Parathyroid adenoma (tissue), 2 donors: Measurements from ENCODE around the gene F3.

Experiments
- H2AFZ ChIP-seq: fragments of 300-600 bp; sonication (generic); one replicate; pipeline ENCODE4 v1.7.0; 2017; ENCODE audit warnings: antibody characterized with exemption, mild to moderate bottlenecking
- H3K27ac ChIP-seq: fragments of 300-600 bp; sonication (generic); one replicate; pipeline ENCODE4 v1.7.0; 2017
- H3K27me3 ChIP-seq: fragments of 300-600 bp; sonication (generic); one replicate; pipeline ENCODE4 v1.7.0; 2017; ENCODE audit warnings: low read length; ENCODE audit not compliant: control insufficient read depth, insufficient read depth
- H3K36me3 ChIP-seq: fragments of 300-600 bp; sonication (generic); one replicate; pipeline ENCODE4 v1.7.0; 2017; ENCODE audit warnings: low read length; ENCODE audit not compliant: control insufficient read depth, insufficient read depth
- H3K4me1 ChIP-seq: fragments of 300-600 bp; sonication (generic); one replicate; pipeline ENCODE4 v1.7.0; 2017; ENCODE audit warnings: control low read depth
- H3K4me2 ChIP-seq: fragments of 300-600 bp; sonication (generic); one replicate; pipeline ENCODE4 v1.7.0; 2017; ENCODE audit warnings: low read length
- H3K4me3 ChIP-seq: fragments of 300-600 bp; sonication (generic); one replicate; pipeline ENCODE4 v1.7.0; 2017; ENCODE audit warnings: low read depth, low read length
- H3K79me2 ChIP-seq: fragments of 300-600 bp; sonication (generic); one replicate; pipeline ENCODE4 v1.7.0; 2017; ENCODE audit warnings: control low read depth
- H3K9ac ChIP-seq: fragments of 300-600 bp; sonication (generic); one replicate; pipeline ENCODE4 v1.7.0; 2017; ENCODE audit warnings: mild to moderate bottlenecking
- H3K9me3 ChIP-seq: fragments of 300-600 bp; sonication (generic); one replicate; pipeline ENCODE4 v1.7.0; 2017; ENCODE audit warnings: low read length; ENCODE audit not compliant: control insufficient read depth
- TF ChIP-seq, protein P1 (sequence below): fragments of 300-600 bp; sonication (generic); IDR thresholded peaks from one replicate; pipeline ENCODE4 v1.7.0; 2017; ENCODE audit warnings: antibody characterized with exemption, mild to moderate bottlenecking
- donor health status: primary hyperparathyroidism.

F3 gene

DNA sequence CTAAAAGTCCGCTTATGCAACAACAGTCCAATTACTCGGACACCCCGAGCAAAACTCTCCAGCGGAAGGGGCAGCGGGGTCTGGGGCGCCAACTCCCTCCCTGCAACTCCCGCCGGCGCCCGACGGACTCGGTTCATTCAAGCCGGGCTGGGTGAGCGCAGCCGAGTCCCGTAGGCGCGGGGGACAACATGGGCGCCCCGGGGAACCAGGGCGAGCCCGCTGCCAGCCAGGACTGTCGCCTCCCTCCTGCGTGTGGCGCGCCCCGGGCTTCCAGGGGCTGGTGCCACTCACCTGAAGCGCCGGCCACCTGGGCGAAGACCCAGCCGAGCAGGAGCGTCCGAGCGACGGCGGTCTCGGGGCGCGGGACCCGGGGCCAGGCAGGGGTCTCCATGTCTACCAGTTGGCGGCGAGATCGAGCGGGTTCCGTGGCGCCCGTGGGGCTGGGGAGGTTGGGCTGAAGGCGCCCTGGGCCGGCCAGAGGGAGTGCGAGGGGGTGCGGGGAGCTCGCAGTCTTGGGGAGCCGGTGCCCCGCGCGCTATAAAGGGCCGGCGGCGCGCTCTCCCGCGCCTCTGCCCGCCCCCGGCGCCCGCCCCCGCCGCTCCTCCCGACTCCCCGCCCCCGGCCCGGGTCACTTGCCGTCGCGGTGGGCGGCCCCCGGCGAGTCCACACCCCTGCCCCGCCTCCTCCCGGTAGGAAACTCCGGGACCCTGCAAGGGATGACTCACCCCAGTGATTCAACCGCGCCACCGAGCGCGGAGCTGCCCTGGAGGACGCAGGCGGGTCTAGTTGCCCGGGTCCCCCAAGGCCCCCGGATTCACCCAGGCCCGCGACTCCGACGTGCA lies at the start of gene F3:
TSS of gene F3 (minus strand) at position 514 of the 842 bp plus-strand sequence. CDS start at position 391, 123 bp downstream.
- Histone ChIP-seq H2AFZ (peak within 1 kb of the TSS; percentile 76), H3K4me1 (peaks cover 12% of the 10 kb centered on the region), H3K27ac (peak within 1 kb of the TSS; percentile 98)

GRCh38 chr1:94590203-94591137 lies 48.9 kb upstream of the F3 start:
- Histone ChIP-seq H3K36me3 (no peaks in the 10 kb centered on the region), H3K27me3 (no peaks in the 10 kb centered on the region), H3K27ac (no peak overlapping the region), H3K4me2 (no peak overlapping the region), H3K9me3 (no peaks in the 10 kb centered on the region), H3K79me2 (no peaks in the 10 kb centered on the region), H2AFZ (peak overlapping the region; percentile 28), H3K4me1 (no peaks in the 10 kb centered on the region), H3K9ac (no peak overlapping the region), H3K4me3 (no peak overlapping the region)
- TF ChIP-seq, protein P1, sequence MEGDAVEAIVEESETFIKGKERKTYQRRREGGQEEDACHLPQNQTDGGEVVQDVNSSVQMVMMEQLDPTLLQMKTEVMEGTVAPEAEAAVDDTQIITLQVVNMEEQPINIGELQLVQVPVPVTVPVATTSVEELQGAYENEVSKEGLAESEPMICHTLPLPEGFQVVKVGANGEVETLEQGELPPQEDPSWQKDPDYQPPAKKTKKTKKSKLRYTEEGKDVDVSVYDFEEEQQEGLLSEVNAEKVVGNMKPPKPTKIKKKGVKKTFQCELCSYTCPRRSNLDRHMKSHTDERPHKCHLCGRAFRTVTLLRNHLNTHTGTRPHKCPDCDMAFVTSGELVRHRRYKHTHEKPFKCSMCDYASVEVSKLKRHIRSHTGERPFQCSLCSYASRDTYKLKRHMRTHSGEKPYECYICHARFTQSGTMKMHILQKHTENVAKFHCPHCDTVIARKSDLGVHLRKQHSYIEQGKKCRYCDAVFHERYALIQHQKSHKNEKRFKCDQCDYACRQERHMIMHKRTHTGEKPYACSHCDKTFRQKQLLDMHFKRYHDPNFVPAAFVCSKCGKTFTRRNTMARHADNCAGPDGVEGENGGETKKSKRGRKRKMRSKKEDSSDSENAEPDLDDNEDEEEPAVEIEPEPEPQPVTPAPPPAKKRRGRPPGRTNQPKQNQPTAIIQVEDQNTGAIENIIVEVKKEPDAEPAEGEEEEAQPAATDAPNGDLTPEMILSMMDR, result no peak

More for the DNA sequence above, at the start of gene F3:
- H3K4me2 ChIP-seq, result peak within 1 kb of the TSS; percentile 89
- H3K27me3 ChIP-seq, result no peaks in the 10 kb centered on the region
- peak within 1 kb of the TSS; percentile 80 for H3K4me3 ChIP-seq
- H3K79me2 ChIP-seq, result no peaks in the 10 kb centered on the region
- no peaks in the 10 kb centered on the region for H3K36me3 ChIP-seq
- TF ChIP-seq, protein P1, result no peak
- H3K9me3 ChIP-seq, result no peaks in the 10 kb centered on the region
- H3K9ac ChIP-seq, result peak within 1 kb of the TSS; percentile 89

DNA sequence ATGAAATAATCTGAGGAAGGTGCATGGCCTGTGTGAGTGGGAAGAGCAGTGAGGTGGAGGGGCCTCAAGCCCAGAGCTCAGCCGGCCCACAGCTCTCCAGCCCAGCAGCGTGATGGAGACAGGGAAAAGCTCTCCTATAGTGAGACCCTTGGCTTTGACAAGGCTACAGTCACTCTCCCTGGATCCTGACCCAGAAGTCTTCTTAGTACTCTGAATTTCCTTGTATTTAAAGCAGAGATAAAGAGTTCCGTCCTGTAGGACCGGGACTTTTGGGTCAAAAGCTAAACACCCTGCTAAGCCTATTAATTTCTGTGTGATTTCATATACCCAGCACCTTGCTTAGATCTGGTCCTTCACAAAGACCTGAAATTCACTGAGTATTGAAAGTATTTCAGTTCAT lies 48.2 kb upstream of the F3 start:
- no peak overlapping the region for H3K27ac ChIP-seq
- TF ChIP-seq, protein P1, result no peak
- no peak overlapping the region for H3K4me3 ChIP-seq

DNA sequence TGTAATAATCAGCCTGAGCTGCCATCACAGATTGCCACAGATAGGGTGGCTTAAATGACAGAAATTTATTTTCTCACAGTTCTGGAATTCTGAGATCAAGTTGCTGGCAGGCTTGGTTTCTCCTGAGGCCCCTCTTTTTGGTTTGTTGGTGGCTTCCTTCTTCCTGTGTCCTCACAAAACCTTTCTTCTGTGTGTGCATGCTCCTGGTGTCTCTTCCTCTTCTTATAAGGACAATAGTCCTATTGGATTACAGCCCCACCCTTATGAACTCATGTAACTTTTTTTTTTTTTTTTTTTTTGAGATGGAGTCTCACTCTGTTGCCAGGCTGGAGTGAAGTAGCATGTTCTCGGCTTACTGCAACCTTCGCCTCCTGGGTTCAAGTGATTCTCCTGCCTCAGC lies 41.0 kb upstream of the F3 start:
- Histone ChIP-seq H3K9me3 (no peaks in the 10 kb centered on the region), H3K27me3 (no peaks in the 10 kb centered on the region), H3K9ac (no peak overlapping the region), H3K4me2 (no peak overlapping the region), H3K4me3 (no peak overlapping the region), H3K4me1 (peaks cover 5% of the 10 kb centered on the region), H3K27ac (no peak overlapping the region), H3K79me2 (no peaks in the 10 kb centered on the region), H2AFZ (no peak overlapping the region), H3K36me3 (no peaks in the 10 kb centered on the region)
- TF ChIP-seq, protein P1, result no peak

More for the DNA sequence above, 48.2 kb upstream of the F3 start:
- Histone ChIP-seq H3K4me2 (no peak overlapping the region), H3K79me2 (no peaks in the 10 kb centered on the region), H3K27me3 (no peaks in the 10 kb centered on the region), H3K4me1 (no peaks in the 10 kb centered on the region), H3K9ac (no peak overlapping the region), H3K9me3 (no peaks in the 10 kb centered on the region), H3K36me3 (no peaks in the 10 kb centered on the region), H2AFZ (no peak overlapping the region)
